ENCODE data around the gene SLC11A1.

Gene SLC11A1

GRCh38 chr2:218368150-218368528, 13.9 kb upstream of the SLC11A1 start:
- no peaks in the 10 kb centered on the region for H3K36me3 ChIP-seq (ENCODE audit: control insufficient read depth in 1 of 2, insufficient read depth in 2 of 2, low read length in 2 of 2)
- peak overlapping the region; percentile 87 for H3K27ac ChIP-seq (ENCODE audit: low read length)
- H3K9me3 ChIP-seq (ENCODE audit: control insufficient read depth in 1 of 2, low read length in 2 of 2) = peaks cover 0 to 6% of the 10 kb centered on the region in 2 donors
- no peaks in the 10 kb centered on the region for H3K27me3 ChIP-seq (ENCODE audit: low read depth, low read length)
- H3K4me1 ChIP-seq (ENCODE audit: control insufficient read depth in 1 of 2, insufficient read depth in 2 of 2, low read length in 2 of 2) = peaks cover 3 to 12% of the 10 kb centered on the region in 2 donors
- H3K4me3 ChIP-seq (ENCODE audit: low read depth in 1 of 2, low read length in 2 of 2) = peak overlapping the region; percentile 57 to 60

GRCh38 chr2:218368621-218369153, 13.4 kb upstream of the SLC11A1 start:
- no peaks in the 10 kb centered on the region for H3K36me3 ChIP-seq (ENCODE audit: control insufficient read depth in 1 of 2, insufficient read depth in 2 of 2, low read length in 2 of 2)
- H3K9me3 ChIP-seq (ENCODE audit: control insufficient read depth in 1 of 2, low read length in 2 of 2) = peaks cover 0 to 6% of the 10 kb centered on the region in 2 donors
- H3K27me3 ChIP-seq (ENCODE audit: low read depth, low read length) = no peaks in the 10 kb centered on the region
- H3K4me1 ChIP-seq (ENCODE audit: control insufficient read depth in 1 of 2, insufficient read depth in 2 of 2, low read length in 2 of 2) = peaks cover 3 to 12% of the 10 kb centered on the region in 2 donors
- peak overlapping the region; percentile 52 for H3K27ac ChIP-seq (ENCODE audit: low read length)
- peak overlapping the region; percentile 2 to 60 for H3K4me3 ChIP-seq (ENCODE audit: low read depth in 1 of 2, low read length in 2 of 2)

- H3K4me1 ChIP-seq (ENCODE audit: control insufficient read depth in 1 of 2, insufficient read depth in 2 of 2, low read length in 2 of 2) = peaks cover 3 to 12% of the 10 kb centered on the region in 2 donors
- H3K36me3 ChIP-seq (ENCODE audit: control insufficient read depth in 1 of 2, insufficient read depth in 2 of 2, low read length in 2 of 2) = no peaks in the 10 kb centered on the region
- peak overlapping the region in 1 of 2 donors; percentile 60 for H3K4me3 ChIP-seq (ENCODE audit: low read depth in 1 of 2, low read length in 2 of 2)
- no peaks in the 10 kb centered on the region for H3K27me3 ChIP-seq (ENCODE audit: low read depth, low read length)
- peak overlapping the region; percentile 57 for H3K27ac ChIP-seq (ENCODE audit: low read length)
- peaks cover 0 to 6% of the 10 kb centered on the region in 2 donors for H3K9me3 ChIP-seq (ENCODE audit: control insufficient read depth in 1 of 2, low read length in 2 of 2)
These were observed 12.7 kb upstream of the SLC11A1 start for GRCh38 chr2:218369330-218369729.

GRCh38 chr2:218370410-218371063, 11.5 kb upstream of the SLC11A1 start:
- Histone ChIP-seq H3K4me1 (ENCODE audit: control insufficient read depth in 1 of 2, insufficient read depth in 2 of 2, low read length in 2 of 2) (peaks cover 3 to 12% of the 10 kb centered on the region in 2 donors), H3K27ac (ENCODE audit: low read length) (peak overlapping the region; percentile 74), H3K4me3 (ENCODE audit: low read depth in 1 of 2, low read length in 2 of 2) (no peak overlapping the region), H3K27me3 (ENCODE audit: low read depth, low read length) (no peaks in the 10 kb centered on the region), H3K36me3 (ENCODE audit: control insufficient read depth in 1 of 2, insufficient read depth in 2 of 2, low read length in 2 of 2) (no peaks in the 10 kb centered on the region), H3K9me3 (ENCODE audit: control insufficient read depth in 1 of 2, low read length in 2 of 2) (peaks cover 0 to 6% of the 10 kb centered on the region in 2 donors)

- no peaks in the 10 kb centered on the region for H3K27me3 ChIP-seq (ENCODE audit: low read depth, low read length)
- peaks cover 3 to 12% of the 10 kb centered on the region in 2 donors for H3K4me1 ChIP-seq (ENCODE audit: control insufficient read depth in 1 of 2, insufficient read depth in 2 of 2, low read length in 2 of 2)
- no peak overlapping the region for H3K27ac ChIP-seq (ENCODE audit: low read length)
- H3K9me3 ChIP-seq (ENCODE audit: control insufficient read depth in 1 of 2, low read length in 2 of 2) = peaks cover 0 to under 1% of the 10 kb centered on the region in 2 donors
- no peaks in the 10 kb centered on the region for H3K36me3 ChIP-seq (ENCODE audit: control insufficient read depth in 1 of 2, insufficient read depth in 2 of 2, low read length in 2 of 2)
- H3K4me3 ChIP-seq (ENCODE audit: low read depth in 1 of 2, low read length in 2 of 2) = no peak overlapping the region
These were observed 10.1 kb upstream of the SLC11A1 start for GRCh38 chr2:218371983-218372350.

GRCh38 chr2:218374795-218375194, 7.3 kb upstream of the SLC11A1 start:
- Histone ChIP-seq H3K27ac (ENCODE audit: low read length) (no peak overlapping the region), H3K27me3 (ENCODE audit: low read depth, low read length) (no peaks in the 10 kb centered on the region), H3K9me3 (ENCODE audit: control insufficient read depth in 1 of 2, low read length in 2 of 2) (no peaks in the 10 kb centered on the region), H3K36me3 (ENCODE audit: control insufficient read depth in 1 of 2, insufficient read depth in 2 of 2, low read length in 2 of 2) (no peaks in the 10 kb centered on the region), H3K4me1 (ENCODE audit: control insufficient read depth in 1 of 2, insufficient read depth in 2 of 2, low read length in 2 of 2) (peaks cover 0 to 5% of the 10 kb centered on the region in 2 donors), H3K4me3 (ENCODE audit: low read depth in 1 of 2, low read length in 2 of 2) (no peak overlapping the region)

GRCh38 chr2:218375212-218375611, 6.9 kb upstream of the SLC11A1 start:
- H3K4me3 ChIP-seq (ENCODE audit: low read depth in 1 of 2, low read length in 2 of 2) = no peak overlapping the region
- no peaks in the 10 kb centered on the region for H3K9me3 ChIP-seq (ENCODE audit: control insufficient read depth in 1 of 2, low read length in 2 of 2)
- H3K27me3 ChIP-seq (ENCODE audit: low read depth, low read length) = no peaks in the 10 kb centered on the region
- peaks cover 0 to 2% of the 10 kb centered on the region in 2 donors for H3K4me1 ChIP-seq (ENCODE audit: control insufficient read depth in 1 of 2, insufficient read depth in 2 of 2, low read length in 2 of 2)
- H3K27ac ChIP-seq (ENCODE audit: low read length) = no peak overlapping the region
- H3K36me3 ChIP-seq (ENCODE audit: control insufficient read depth in 1 of 2, insufficient read depth in 2 of 2, low read length in 2 of 2) = no peaks in the 10 kb centered on the region

- no peak overlapping the region for H3K4me3 ChIP-seq (ENCODE audit: low read depth in 1 of 2, low read length in 2 of 2)
- no peaks in the 10 kb centered on the region for H3K9me3 ChIP-seq (ENCODE audit: control insufficient read depth in 1 of 2, low read length in 2 of 2)
- H3K36me3 ChIP-seq (ENCODE audit: control insufficient read depth in 1 of 2, insufficient read depth in 2 of 2, low read length in 2 of 2) = no peaks in the 10 kb centered on the region
- no peaks in the 10 kb centered on the region for H3K27me3 ChIP-seq (ENCODE audit: low read depth, low read length)
- H3K4me1 ChIP-seq (ENCODE audit: control insufficient read depth in 1 of 2, insufficient read depth in 2 of 2, low read length in 2 of 2) = no peaks in the 10 kb centered on the region
- no peak overlapping the region for H3K27ac ChIP-seq (ENCODE audit: low read length)
These were observed 4.0 kb upstream of the SLC11A1 start for GRCh38 chr2:218378053-218378452.

GRCh38 chr2:218382785-218383184, 712 bp downstream of the SLC11A1 start:
- Histone ChIP-seq H3K27me3 (ENCODE audit: low read depth, low read length) (no peaks in the 10 kb centered on the region), H3K36me3 (ENCODE audit: control insufficient read depth in 1 of 2, insufficient read depth in 2 of 2, low read length in 2 of 2) (no peaks in the 10 kb centered on the region), H3K9me3 (ENCODE audit: control insufficient read depth in 1 of 2, low read length in 2 of 2) (no peaks in the 10 kb centered on the region), H3K4me1 (ENCODE audit: control insufficient read depth in 1 of 2, insufficient read depth in 2 of 2, low read length in 2 of 2) (peaks cover 0 to 4% of the 10 kb centered on the region in 2 donors), H3K4me3 (ENCODE audit: low read depth in 1 of 2, low read length in 2 of 2) (peak overlapping the region; percentile 23 to 45), H3K27ac (ENCODE audit: low read length) (peak overlapping the region; percentile 51)

GRCh38 chr2:218383892-218384519, 1.9 kb downstream of the SLC11A1 start:
- Histone ChIP-seq H3K9me3 (ENCODE audit: control insufficient read depth in 1 of 2, low read length in 2 of 2) (no peaks in the 10 kb centered on the region), H3K36me3 (ENCODE audit: control insufficient read depth in 1 of 2, insufficient read depth in 2 of 2, low read length in 2 of 2) (no peaks in the 10 kb centered on the region), H3K4me1 (ENCODE audit: control insufficient read depth in 1 of 2, insufficient read depth in 2 of 2, low read length in 2 of 2) (peaks cover 0 to 6% of the 10 kb centered on the region in 2 donors), H3K27me3 (ENCODE audit: low read depth, low read length) (no peaks in the 10 kb centered on the region), H3K27ac (ENCODE audit: low read length) (no peak overlapping the region), H3K4me3 (ENCODE audit: low read depth in 1 of 2, low read length in 2 of 2) (peak overlapping the region in 1 of 2 donors; percentile 35)

- peaks cover 0 to 6% of the 10 kb centered on the region in 2 donors for H3K4me1 ChIP-seq (ENCODE audit: control insufficient read depth in 1 of 2, insufficient read depth in 2 of 2, low read length in 2 of 2)
- no peaks in the 10 kb centered on the region for H3K36me3 ChIP-seq (ENCODE audit: control insufficient read depth in 1 of 2, insufficient read depth in 2 of 2, low read length in 2 of 2)
- no peaks in the 10 kb centered on the region for H3K27me3 ChIP-seq (ENCODE audit: low read depth, low read length)
- no peak overlapping the region for H3K4me3 ChIP-seq (ENCODE audit: low read depth in 1 of 2, low read length in 2 of 2)
- no peaks in the 10 kb centered on the region for H3K9me3 ChIP-seq (ENCODE audit: control insufficient read depth in 1 of 2, low read length in 2 of 2)
- H3K27ac ChIP-seq (ENCODE audit: low read length) = no peak overlapping the region
These were observed 2.9 kb downstream of the SLC11A1 start for GRCh38 chr2:218384975-218385374.

Data from muscle layer of duodenum (tissue), 2 donors.